Neutrophil (primary cell): ENCODE data around the gene PGLYRP2.
A peak's percentile ranks its signal among the peaks of the same experiment; 100 is the strongest.

Experiments used
- H3K27ac ChIP-seq: fragments of 200-600 bp; sonication (generic); 2 replicates; pipeline ENCODE4 v1.5.1; 2016; ENCODE audit warnings: mild to moderate bottlenecking, moderate library complexity
- H3K27me3 ChIP-seq: fragments of 200-600 bp; sonication (generic); 2 replicates; pipeline ENCODE4 v1.6.0; 2016; ENCODE audit warnings: mild to moderate bottlenecking
- H3K36me3 ChIP-seq: fragments of 200-600 bp; sonication (generic); 2 replicates; pipeline ENCODE4 v1.5.1; 2017
- H3K4me1 ChIP-seq, 2 experiments: fragments of 200-600 bp in 1 of 2; sonication (generic) in 1 of 2; 1 replicate in 1 of 2; 2 replicates in 1 of 2; pipeline versions ENCODE4 v1.5.1 to v1.6.1; 2013 to 2016; ENCODE audit warnings: low read depth in 1 of 2, low read length in 1 of 2, mild to moderate bottlenecking in 1 of 2, moderate library complexity in 1 of 2; ENCODE audit not compliant: control insufficient read depth in 1 of 2, insufficient read depth in 1 of 2
- H3K4me3 ChIP-seq, 2 experiments: fragments of 200-600 bp in 1 of 2; sonication (generic) in 1 of 2; 1 replicate in 1 of 2; 2 replicates in 1 of 2; pipeline ENCODE4 v1.5.1; 2013 to 2016; ENCODE audit warnings: low read depth in 1 of 2, low read length in 1 of 2, mild to moderate bottlenecking in 1 of 2, moderate library complexity in 1 of 2
- H3K9me3 ChIP-seq: fragments of 200-600 bp; sonication (generic); 2 replicates; pipeline ENCODE4 v1.5.1; 2016
- CTCF ChIP-seq: fragments of 200-600 bp; sonication (generic); IDR thresholded peaks from 2 replicates; pipeline ENCODE4 v1.5.1; 2016; ENCODE audit warnings: antibody characterized with exemption

PGLYRP2 gene

GRCh38 chr19:15463861-15464371 lies 15.4 kb downstream of the PGLYRP2 start:
- Histone ChIP-seq H3K4me3 (peak overlapping the region; percentile 82 to 88), H3K27ac (peak overlapping the region; percentile 96), H3K27me3 (peaks cover 10% of the 10 kb centered on the region), H3K9me3 (no peaks in the 10 kb centered on the region), H3K4me1 (peaks cover 54 to 55% of the 10 kb centered on the region in 2 experiments), H3K36me3 (peaks cover 29% of the 10 kb centered on the region)
- no peak for TF ChIP-seq CTCF

- Histone ChIP-seq H3K27me3 (no peaks in the 10 kb centered on the region), H3K9me3 (no peaks in the 10 kb centered on the region), H3K4me1 (peaks cover 37 to 38% of the 10 kb centered on the region in 2 experiments), H3K4me3 (no peak overlapping the region), H3K36me3 (peaks cover 48% of the 10 kb centered on the region), H3K27ac (peak overlapping the region; percentile 3)
- no peak for TF ChIP-seq CTCF
Measured at GRCh38 chr19:15461694-15462093, 17.6 kb downstream of the PGLYRP2 start.

- Histone ChIP-seq H3K27me3 (no peaks in the 10 kb centered on the region), H3K4me3 (no peak overlapping the region), H3K27ac (no peak overlapping the region), H3K9me3 (no peaks in the 10 kb centered on the region), H3K4me1 (peaks cover 10 to 14% of the 10 kb centered on the region in 2 experiments), H3K36me3 (peaks cover 86% of the 10 kb centered on the region)
- TF ChIP-seq CTCF, result no peak
Measured at GRCh38 chr19:15457701-15458484, 21.4 kb downstream of the PGLYRP2 start.

GRCh38 chr19:15456871-15457700 lies 22.2 kb downstream of the PGLYRP2 start:
- no peak overlapping the region for H3K27ac ChIP-seq
- peaks cover 3 to 6% of the 10 kb centered on the region in 2 experiments for H3K4me1 ChIP-seq
- no peak for TF ChIP-seq CTCF
- H3K4me3 ChIP-seq, result no peak overlapping the region
- H3K36me3 ChIP-seq, result peaks cover 94% of the 10 kb centered on the region
- H3K9me3 ChIP-seq, result no peaks in the 10 kb centered on the region
- no peaks in the 10 kb centered on the region for H3K27me3 ChIP-seq

- Histone ChIP-seq H3K36me3 (peaks cover 98% of the 10 kb centered on the region), H3K9me3 (no peaks in the 10 kb centered on the region), H3K27me3 (no peaks in the 10 kb centered on the region), H3K27ac (no peak overlapping the region), H3K4me3 (no peak overlapping the region), H3K4me1 (peaks cover 0 to under 1% of the 10 kb centered on the region in 2 experiments)
- no peak for TF ChIP-seq CTCF
Measured at GRCh38 chr19:15456441-15456840, 22.9 kb downstream of the PGLYRP2 start.
